Retinal pigment epithelial cell (primary cell): ENCODE measurements around the gene ROM1.

ENCODE experiments used
- DNase-seq: peaks from one replicate; pipeline ENCODE4 v3.0.0-alpha.2; 2010; ENCODE audit warnings: low read depth
- H3K4me3 ChIP-seq: 2 replicates; pipeline ENCODE4 v1.5.1; 2011; ENCODE audit warnings: mild to moderate bottlenecking, low read length, control low read depth, moderate library complexity
- TF ChIP-seq, protein P1 (sequence below): conservative IDR thresholded peaks from 2 replicates; pipeline ENCODE4 v1.5.1; 2011; ENCODE audit warnings: low read depth, low read length, control low read depth, inconsistent platforms

The ROM1 gene

DNA sequence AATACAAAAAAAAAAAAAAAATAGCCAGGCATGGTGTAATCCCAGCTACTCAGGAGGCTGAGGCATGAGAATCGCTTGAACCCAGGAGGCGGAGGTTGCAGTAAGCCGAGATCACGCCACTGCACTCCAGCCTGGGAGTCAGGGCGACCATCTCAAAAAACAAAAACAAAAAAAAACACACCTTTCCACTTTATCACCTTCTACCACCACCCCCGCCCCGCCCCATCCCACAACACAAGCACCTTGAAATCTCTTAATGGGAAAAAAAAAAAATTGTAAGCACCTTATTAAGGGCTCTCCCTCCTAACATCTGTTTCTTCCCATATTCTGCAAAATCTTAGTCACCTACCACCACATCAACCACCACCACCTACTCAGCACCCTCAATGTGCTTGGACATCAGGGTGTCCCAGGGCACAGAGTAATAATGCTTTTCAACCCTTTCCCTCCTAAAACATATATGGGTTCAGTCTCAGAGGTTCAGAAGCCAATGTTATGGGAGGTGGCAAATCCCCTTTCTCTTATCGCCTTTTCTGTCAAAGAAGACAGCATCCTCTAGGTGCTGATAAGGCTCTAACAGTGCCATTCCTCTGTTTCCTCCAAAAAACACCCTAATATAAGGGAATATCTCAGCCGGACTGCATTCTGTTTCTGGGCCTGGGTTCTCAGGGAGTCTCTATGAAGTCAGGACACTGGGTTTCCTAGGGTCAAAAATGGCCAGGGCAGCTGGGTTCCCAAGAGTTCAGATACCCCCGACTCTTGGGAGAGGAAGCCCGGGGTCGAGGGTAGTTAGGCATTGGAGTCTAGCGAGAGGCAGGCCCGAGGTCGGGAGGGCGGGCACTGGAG, 39.3 kb downstream of the ROM1 start:
- DNase-seq: no peak
- H3K4me3 ChIP-seq: peak overlapping the region; percentile 78
- TF ChIP-seq, protein P1, sequence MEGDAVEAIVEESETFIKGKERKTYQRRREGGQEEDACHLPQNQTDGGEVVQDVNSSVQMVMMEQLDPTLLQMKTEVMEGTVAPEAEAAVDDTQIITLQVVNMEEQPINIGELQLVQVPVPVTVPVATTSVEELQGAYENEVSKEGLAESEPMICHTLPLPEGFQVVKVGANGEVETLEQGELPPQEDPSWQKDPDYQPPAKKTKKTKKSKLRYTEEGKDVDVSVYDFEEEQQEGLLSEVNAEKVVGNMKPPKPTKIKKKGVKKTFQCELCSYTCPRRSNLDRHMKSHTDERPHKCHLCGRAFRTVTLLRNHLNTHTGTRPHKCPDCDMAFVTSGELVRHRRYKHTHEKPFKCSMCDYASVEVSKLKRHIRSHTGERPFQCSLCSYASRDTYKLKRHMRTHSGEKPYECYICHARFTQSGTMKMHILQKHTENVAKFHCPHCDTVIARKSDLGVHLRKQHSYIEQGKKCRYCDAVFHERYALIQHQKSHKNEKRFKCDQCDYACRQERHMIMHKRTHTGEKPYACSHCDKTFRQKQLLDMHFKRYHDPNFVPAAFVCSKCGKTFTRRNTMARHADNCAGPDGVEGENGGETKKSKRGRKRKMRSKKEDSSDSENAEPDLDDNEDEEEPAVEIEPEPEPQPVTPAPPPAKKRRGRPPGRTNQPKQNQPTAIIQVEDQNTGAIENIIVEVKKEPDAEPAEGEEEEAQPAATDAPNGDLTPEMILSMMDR: no peak

DNA sequence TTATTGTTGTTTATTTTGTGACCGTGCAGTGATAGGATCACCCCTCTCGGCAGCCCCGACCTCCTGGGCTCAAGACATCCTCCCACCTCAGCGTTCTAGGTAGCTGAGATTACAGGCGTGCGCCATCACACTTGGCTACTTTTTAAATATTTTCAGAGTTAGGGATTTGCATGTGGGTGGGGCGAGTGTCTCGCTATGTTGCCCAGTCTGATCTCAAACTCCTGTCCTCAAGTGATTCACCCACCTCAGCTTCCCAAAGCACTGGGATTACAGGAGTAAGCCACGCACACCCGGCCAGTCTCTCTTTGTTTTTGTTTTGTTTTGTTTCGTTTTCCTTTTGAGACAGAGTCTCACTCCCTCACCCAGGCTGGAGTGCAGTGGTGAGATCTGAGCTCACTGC, 41.2 kb downstream of the ROM1 start:
- H3K4me3 ChIP-seq: no peak overlapping the region

DNA sequence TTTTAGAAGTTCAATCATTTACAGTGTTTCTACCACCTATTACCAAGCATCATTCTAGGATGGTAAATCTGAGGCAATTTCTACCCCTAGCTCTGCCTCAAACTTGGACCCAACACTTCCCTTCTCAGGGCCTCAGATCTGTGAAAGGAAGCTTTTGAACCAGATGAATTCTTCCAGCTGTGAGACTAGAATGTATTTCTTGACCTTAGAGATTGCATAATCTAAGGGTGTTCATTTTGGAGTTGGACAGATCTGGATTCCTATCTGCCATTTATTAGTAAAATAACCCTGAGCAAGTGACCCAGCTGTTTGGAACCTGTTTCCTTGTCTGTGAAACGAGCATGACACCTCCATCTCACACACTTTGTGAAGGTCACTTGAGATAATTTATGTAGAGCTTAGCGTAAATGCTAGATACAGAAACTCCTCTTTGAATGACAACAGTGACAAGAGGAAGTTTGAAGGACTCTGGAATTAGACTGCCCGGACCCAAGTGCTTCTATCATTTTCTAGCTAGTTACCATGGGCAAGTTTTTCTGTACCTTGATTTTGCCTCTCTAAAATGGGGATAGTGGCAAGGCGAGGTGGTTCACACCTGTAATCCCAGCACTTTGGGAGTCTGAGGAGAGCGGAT, 43.9 kb downstream of the ROM1 start:
- DNase-seq: no peak
- TF ChIP-seq, protein P1: no peak
- no peak overlapping the region for H3K4me3 ChIP-seq

More for the DNA sequence above, 41.2 kb downstream of the ROM1 start:
- no peak for DNase-seq
- TF ChIP-seq, protein P1: no peak

DNA sequence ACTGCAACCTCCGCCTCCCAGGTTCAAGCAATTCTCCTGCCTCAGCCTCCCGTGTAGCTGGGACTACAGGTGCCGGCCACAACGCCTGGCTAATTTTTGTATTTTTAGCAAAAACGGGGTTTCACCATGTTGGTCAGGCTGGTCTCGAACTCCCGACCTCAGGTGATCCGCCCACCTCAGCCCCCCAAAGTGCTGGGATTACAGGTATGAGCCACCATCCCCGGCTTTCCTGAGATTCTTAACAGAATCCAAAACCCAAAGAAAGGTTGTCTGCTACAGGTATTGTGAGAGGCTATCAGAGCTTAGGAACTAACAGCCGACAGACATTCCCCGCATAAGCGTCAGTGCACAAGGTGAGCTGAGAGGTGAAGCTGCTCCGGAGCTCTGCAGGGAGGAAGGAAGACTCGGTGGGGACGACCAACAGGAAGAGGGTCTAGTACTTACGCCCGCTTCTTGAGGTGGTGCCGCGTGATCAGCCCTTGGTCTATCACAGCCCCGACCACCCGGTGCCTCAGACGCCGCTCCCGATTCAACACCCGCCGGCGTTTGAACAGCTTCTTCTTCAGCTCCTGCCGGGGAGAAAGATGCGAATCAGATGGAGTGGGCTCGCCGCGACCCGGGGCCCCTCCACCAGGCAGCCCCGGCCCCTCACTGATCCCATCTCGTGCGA, 51.5 kb downstream of the ROM1 start:
- TF ChIP-seq, protein P1: no peak
- peak overlapping the region; percentile 88 for H3K4me3 ChIP-seq
- no peak for DNase-seq
